ENCODE measurements around the gene SCYL1. TPM values are rescaled to one million over a fixed set of nuclear protein-coding genes. Genes with fewer than 3 reads are reported as not detected.

The SCYL1 gene
- total RNA-seq, 1 experiment from 2014 or later: 54.7 TPM

GRCh38 chr11:65491163-65491465 lies 33.8 kb upstream of the SCYL1 start:
- DNase-seq: no peak
- Histone ChIP-seq H3K18ac (ENCODE audit: insufficient read length, low read depth, low read length) (no peak overlapping the region), H3K79me1 (ENCODE audit: insufficient read depth, low read depth, low read length, poor library complexity, severe bottlenecking) (no peaks in the 10 kb centered on the region), H3K23ac (ENCODE audit: insufficient read length, low read depth, low read length) (no peak overlapping the region), H2BK5ac (ENCODE audit: insufficient read length, low read length) (no peak overlapping the region), H3T11ph (ENCODE audit: low read length) (no peak overlapping the region), H3K4me2 (ENCODE audit: insufficient read depth, insufficient read length, low read length) (no peak overlapping the region), H2BK12ac (ENCODE audit: insufficient read length, low read depth, low read length) (no peak overlapping the region), H2BK120ac (ENCODE audit: low read depth, low read length, poor library complexity, severe bottlenecking) (no peak overlapping the region), H3K23me2 (ENCODE audit: insufficient read length, low read depth, low read length, poor library complexity, severe bottlenecking) (peaks cover 10% of the 10 kb centered on the region), H2AK5ac (ENCODE audit: insufficient read length, low read length) (no peak overlapping the region), H3K14ac (ENCODE audit: insufficient read depth, low read length) (no peak overlapping the region), H2BK15ac (ENCODE audit: low read depth, low read length) (no peak overlapping the region), H3K27ac (ENCODE audit: insufficient read length, low read depth, low read length) (no peak overlapping the region), H3K9me3 (ENCODE audit: control insufficient read depth, low read depth, low read length) (no peaks in the 10 kb centered on the region), H3K4me1 (ENCODE audit: insufficient read depth, low read length) (peaks cover 34% of the 10 kb centered on the region; the same call in 1 of the 2 replicates), H4K5ac (ENCODE audit: insufficient read length, low read depth, low read length) (no peak overlapping the region), H3K27me3 (ENCODE audit: insufficient read depth, low read length) (no peaks in the 10 kb centered on the region), H4K91ac (ENCODE audit: insufficient read length, low read depth, low read length) (no peak overlapping the region), H4K8ac (replicated peaks; ENCODE audit: insufficient read length, low read depth, low read length) (no peak overlapping the region), H3K79me2 (ENCODE audit: insufficient read depth, low read length) (no peaks in the 10 kb centered on the region), H2AFZ (ENCODE audit: low read length) (no peak overlapping the region), H3K4ac (ENCODE audit: low read depth, low read length) (no peak overlapping the region), H4K20me1 (ENCODE audit: control insufficient read depth, insufficient read depth, insufficient read length) (no peaks in the 10 kb centered on the region), H3K56ac (ENCODE audit: insufficient read length, low read depth, low read length) (no peak overlapping the region), H3K9ac (ENCODE audit: extremely low read depth, insufficient read length, low read length) (no peak overlapping the region), H2BK20ac (ENCODE audit: low read depth, low read length, poor library complexity, severe bottlenecking) (no peak overlapping the region)
- Mint-ChIP-seq H3K4me3 (no peak overlapping the region; a peak in 1 of 5 replicates), H3K27ac (peak overlapping the region in 2 of 3 experiments; percentile 67 to 95; a peak in 3 of 7 replicates), H3K36me3 (ENCODE audit: insufficient read depth in 1 of 3, low read depth in 3 of 3) (no peaks in the 10 kb centered on the region; a peak in 1 of 7 replicates), H3K9me3 (no peaks in the 10 kb centered on the region; a peak in 1 of 5 replicates), H3K27me3 (ENCODE audit: low read depth) (peaks cover 2% of the 10 kb centered on the region; the same call in 1 of the 2 replicates), H3K4me1 (peaks cover 79 to 82% of the 10 kb centered on the region in 2 experiments)
- TF ChIP-seq, protein P1, sequence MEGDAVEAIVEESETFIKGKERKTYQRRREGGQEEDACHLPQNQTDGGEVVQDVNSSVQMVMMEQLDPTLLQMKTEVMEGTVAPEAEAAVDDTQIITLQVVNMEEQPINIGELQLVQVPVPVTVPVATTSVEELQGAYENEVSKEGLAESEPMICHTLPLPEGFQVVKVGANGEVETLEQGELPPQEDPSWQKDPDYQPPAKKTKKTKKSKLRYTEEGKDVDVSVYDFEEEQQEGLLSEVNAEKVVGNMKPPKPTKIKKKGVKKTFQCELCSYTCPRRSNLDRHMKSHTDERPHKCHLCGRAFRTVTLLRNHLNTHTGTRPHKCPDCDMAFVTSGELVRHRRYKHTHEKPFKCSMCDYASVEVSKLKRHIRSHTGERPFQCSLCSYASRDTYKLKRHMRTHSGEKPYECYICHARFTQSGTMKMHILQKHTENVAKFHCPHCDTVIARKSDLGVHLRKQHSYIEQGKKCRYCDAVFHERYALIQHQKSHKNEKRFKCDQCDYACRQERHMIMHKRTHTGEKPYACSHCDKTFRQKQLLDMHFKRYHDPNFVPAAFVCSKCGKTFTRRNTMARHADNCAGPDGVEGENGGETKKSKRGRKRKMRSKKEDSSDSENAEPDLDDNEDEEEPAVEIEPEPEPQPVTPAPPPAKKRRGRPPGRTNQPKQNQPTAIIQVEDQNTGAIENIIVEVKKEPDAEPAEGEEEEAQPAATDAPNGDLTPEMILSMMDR (conservative IDR thresholded peaks at IDR 0.05): no peak
- no CpG with 5 or more reads among the region's 3 CpGs for WGBS (ENCODE audit: extremely low coverage, insufficient read length, low lambda C conversion rate)
